ENCODE results near the gene P2RY13. TPM values are rescaled to one million over a fixed set of nuclear protein-coding genes. Genes with fewer than 3 reads are reported as not detected.

Gene P2RY13
- total RNA-seq, 1 experiment from 2014 or later, result not detected

GRCh38 chr3:151377768-151378385 lies 48.5 kb upstream of the P2RY13 start:
- H3K9me3 Mint-ChIP-seq, result no peaks in the 10 kb centered on the region
- peaks cover 5% of the 10 kb centered on the region for H3K36me3 Mint-ChIP-seq
- ChIA-PET POLR2A (interaction anchor here (0.7 kb wide), 1 partner anchor 33 kb away, joined by 3 read pairs; no protein-coding TSS in a partner anchor), CTCF (interaction anchor here (1.0 to 2.7 kb wide), 2 partner anchors 16 to 22 kb away, joined by 4 to 17 read pairs; no protein-coding TSS in a partner anchor)
- ATAC-seq (no peak), DNase-seq (ENCODE audit: low spot score) (no peak)
- H3K4me3 Mint-ChIP-seq, result no peak overlapping the region
- TF ChIP-seq, protein P1, sequence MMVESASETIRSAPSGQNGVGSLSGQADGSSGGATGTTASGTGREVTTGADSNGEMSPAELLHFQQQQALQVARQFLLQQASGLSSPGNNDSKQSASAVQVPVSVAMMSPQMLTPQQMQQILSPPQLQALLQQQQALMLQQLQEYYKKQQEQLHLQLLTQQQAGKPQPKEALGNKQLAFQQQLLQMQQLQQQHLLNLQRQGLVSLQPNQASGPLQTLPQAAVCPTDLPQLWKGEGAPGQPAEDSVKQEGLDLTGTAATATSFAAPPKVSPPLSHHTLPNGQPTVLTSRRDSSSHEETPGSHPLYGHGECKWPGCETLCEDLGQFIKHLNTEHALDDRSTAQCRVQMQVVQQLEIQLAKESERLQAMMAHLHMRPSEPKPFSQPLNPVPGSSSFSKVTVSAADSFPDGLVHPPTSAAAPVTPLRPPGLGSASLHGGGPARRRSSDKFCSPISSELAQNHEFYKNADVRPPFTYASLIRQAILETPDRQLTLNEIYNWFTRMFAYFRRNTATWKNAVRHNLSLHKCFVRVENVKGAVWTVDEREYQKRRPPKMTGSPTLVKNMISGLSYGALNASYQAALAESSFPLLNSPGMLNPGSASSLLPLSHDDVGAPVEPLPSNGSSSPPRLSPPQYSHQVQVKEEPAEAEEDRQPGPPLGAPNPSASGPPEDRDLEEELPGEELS (CRISPR knock-in tag; IDR thresholded peaks at IDR 0.05), result no peak
- TF ChIP-seq NR1H2 (CRISPR knock-in tag; IDR thresholded peaks at IDR 0.05) (no peak), ZNF671 (CRISPR knock-in tag; IDR thresholded peaks at IDR 0.05) (no peak), NFYB (CRISPR knock-in tag; conservative IDR thresholded peaks at IDR 0.05; ENCODE audit: low read depth) (no peak), ZNF138 (CRISPR knock-in tag; conservative IDR thresholded peaks at IDR 0.05) (no peak), CREB1 (CRISPR knock-in tag; IDR thresholded peaks at IDR 0.05) (no peak), RELA (CRISPR knock-in tag; IDR thresholded peaks at IDR 0.05; ENCODE audit: borderline replicate concordance) (no peak), SMAD3 (CRISPR knock-in tag; IDR thresholded peaks at IDR 0.05; ENCODE audit: borderline replicate concordance) (no peak), TEAD1 (CRISPR knock-in tag; IDR thresholded peaks at IDR 0.05) (no peak), SMAD4 (CRISPR knock-in tag; IDR thresholded peaks at IDR 0.05) (no peak), OVOL2 (CRISPR knock-in tag; IDR thresholded peaks at IDR 0.05; ENCODE audit: borderline replicate concordance) (no peak), MAX (CRISPR knock-in tag; IDR thresholded peaks at IDR 0.05) (no peak), FOXJ3 (CRISPR knock-in tag; IDR thresholded peaks at IDR 0.05; ENCODE audit: borderline replicate concordance) (no peak), ATF2 (CRISPR knock-in tag; IDR thresholded peaks at IDR 0.05; ENCODE audit: borderline replicate concordance, low read depth) (no peak), TEAD4 (CRISPR knock-in tag; IDR thresholded peaks at IDR 0.05) (no peak), GTF2I (CRISPR knock-in tag; conservative IDR thresholded peaks at IDR 0.05) (no peak), CREM (CRISPR knock-in tag; IDR thresholded peaks at IDR 0.05) (no peak), ZNF425 (CRISPR knock-in tag; conservative IDR thresholded peaks at IDR 0.05) (no peak)
- TF ChIP-seq, protein P2, sequence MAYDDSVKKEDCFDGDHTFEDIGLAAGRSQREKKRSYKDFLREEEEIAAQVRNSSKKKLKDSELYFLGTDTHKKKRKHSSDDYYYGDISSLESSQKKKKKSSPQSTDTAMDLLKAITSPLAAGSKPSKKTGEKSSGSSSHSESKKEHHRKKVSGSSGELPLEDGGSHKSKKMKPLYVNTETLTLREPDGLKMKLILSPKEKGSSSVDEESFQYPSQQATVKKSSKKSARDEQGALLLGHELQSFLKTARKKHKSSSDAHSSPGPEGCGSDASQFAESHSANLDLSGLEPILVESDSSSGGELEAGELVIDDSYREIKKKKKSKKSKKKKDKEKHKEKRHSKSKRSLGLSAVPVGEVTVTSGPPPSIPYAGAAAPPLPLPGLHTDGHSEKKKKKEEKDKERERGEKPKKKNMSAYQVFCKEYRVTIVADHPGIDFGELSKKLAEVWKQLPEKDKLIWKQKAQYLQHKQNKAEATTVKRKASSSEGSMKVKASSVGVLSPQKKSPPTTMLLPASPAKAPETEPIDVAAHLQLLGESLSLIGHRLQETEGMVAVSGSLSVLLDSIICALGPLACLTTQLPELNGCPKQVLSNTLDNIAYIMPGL (CRISPR knock-in tag; IDR thresholded peaks at IDR 0.05), result no peak
- TF ChIP-seq, protein P3, sequence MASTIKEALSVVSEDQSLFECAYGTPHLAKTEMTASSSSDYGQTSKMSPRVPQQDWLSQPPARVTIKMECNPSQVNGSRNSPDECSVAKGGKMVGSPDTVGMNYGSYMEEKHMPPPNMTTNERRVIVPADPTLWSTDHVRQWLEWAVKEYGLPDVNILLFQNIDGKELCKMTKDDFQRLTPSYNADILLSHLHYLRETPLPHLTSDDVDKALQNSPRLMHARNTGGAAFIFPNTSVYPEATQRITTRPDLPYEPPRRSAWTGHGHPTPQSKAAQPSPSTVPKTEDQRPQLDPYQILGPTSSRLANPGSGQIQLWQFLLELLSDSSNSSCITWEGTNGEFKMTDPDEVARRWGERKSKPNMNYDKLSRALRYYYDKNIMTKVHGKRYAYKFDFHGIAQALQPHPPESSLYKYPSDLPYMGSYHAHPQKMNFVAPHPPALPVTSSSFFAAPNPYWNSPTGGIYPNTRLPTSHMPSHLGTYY (CRISPR knock-in tag; IDR thresholded peaks at IDR 0.05), result no peak
- no peaks in the 10 kb centered on the region for H3K27me3 Mint-ChIP-seq (ENCODE audit: low read depth)
- no peak overlapping the region for H3K27ac Mint-ChIP-seq
- peaks cover 3% of the 10 kb centered on the region for H3K4me1 Mint-ChIP-seq
